ENCODE results near the gene NAV2.

The NAV2 gene

DNA sequence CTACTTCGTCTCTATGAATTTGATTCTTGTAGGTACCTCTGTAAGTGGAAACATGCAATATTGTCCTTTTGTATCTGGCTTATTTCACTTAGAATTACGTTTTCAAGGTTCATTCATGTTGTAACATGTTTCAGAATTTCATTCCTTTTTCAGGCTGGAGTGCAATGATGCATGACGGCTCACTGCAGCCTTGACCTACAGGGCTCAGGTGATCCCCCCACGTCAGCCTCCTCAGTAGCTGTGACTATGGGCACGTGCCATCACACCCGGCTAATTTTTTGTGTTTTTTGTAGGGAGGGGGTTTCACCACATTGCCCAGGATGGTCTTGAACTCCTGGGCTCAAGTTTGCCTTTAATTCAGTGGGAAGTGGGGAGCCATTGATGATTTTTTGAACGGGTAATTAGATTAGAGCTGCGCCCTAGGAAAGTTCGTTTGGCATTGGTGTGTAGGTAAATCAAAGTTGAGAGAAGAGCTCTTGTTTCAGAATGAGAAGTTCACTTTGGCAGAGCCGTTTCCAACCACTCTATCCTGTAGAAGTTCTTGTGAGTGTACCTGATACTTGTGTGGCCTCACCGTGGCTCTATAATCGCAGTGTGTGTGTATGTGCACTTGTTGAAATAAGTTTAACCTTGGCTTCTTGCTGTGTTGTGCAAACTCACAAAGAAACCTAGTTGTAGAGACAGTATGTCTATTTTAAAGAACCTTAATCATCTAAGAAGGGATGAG lies 115.9 kb downstream of the NAV2 start:
- no peak for DNase-seq (ENCODE audit: low read depth)

DNA sequence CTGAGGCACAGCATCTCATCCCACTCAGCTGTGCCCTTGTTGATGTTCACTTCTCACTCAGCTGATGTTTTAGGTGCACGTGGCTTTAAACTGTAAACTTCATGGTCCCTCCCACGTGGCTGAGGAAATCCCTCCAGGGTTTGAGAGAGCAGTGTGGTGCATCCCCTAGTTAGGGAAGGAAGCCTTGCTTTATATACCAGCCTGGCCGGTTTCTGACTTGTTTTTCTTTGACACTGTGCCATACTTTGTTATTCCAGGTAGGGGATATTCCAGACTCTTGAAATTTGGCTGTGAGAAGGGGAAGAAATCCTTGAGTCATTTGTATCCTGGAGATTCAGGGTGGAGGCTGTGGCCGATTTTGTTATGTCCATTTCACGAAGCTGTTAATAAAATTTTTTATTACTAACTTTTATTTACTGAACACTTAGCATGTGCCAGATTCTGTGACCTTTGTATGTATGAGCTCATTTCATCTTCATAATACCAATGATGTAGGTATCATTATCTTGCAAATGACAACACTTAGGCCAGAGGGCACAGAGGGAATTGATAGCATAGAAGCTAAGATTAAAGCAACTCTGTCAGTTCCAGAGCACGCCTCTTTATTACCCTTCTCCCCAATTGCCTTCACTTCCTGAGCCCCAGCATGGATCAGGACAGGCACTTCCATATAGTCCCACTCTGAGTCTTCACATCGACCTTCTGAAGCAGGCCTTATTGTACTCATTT lies 116.6 kb downstream of the NAV2 start:
- DNase-seq (ENCODE audit: low read depth), result no peak

GRCh38 chr11:19832086-19832750 lies 119.6 kb downstream of the NAV2 start:
- DNase-seq (ENCODE audit: low read depth), result no peak

DNA sequence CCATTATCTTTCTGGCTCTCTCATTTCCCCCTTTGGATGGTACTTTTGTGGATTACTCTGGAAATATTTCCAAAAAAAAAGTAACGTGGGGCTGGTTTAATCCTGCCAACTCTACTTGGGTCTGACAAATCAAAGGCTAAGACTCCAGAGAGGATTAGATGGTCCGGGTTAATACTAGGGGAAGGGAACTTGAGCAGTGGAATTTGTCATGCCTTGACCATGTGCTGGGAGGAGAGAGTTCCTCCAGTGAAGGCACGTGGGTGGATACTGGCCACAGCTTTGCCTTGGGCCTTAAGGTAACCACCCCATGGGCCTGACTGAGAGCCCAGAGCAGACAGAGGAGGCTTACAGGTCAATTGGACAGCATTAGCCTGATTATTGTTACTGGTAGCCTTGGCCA lies 120.3 kb downstream of the NAV2 start:
- no peak for DNase-seq (ENCODE audit: low read depth)

DNA sequence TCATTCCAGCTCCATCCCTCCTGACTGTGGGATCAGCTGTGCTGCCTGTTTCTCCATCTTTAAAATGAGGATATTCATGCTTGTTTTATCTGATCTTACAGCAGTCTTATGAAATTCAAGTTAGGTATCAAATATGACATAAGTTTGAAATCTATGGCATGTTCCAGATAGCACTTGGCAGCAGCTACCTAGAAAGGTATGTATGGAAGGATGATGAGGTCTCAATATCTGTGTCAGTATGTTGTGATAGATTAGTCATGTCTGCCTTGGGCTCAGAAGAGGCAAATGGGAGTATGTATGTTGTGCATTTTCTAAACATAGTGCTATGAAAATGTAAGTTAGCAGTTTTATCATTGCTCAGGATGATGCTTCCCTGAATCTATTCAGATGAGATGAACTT lies 122.1 kb downstream of the NAV2 start:
- DNase-seq (ENCODE audit: low read depth), result no peak

DNA sequence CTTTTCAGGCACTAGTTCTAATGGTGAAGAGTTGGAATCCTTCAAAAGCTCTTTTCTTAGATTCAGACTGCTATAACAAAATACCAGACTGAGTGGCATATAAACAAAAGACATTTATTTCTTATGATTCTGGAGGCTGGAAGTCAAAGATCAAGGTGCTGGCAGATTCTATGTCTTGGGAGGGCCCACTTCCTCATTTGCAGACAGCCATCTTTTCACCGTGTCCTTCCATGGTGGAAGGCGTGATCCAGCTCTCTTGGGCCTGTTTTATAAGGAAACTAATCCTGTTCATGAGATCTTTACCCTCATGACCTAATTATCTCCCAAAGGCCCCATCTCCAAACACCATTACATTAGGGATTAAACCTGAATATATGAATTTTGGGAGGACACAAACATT lies 124.0 kb downstream of the NAV2 start:
- DNase-seq (ENCODE audit: low read depth), result no peak

DNA sequence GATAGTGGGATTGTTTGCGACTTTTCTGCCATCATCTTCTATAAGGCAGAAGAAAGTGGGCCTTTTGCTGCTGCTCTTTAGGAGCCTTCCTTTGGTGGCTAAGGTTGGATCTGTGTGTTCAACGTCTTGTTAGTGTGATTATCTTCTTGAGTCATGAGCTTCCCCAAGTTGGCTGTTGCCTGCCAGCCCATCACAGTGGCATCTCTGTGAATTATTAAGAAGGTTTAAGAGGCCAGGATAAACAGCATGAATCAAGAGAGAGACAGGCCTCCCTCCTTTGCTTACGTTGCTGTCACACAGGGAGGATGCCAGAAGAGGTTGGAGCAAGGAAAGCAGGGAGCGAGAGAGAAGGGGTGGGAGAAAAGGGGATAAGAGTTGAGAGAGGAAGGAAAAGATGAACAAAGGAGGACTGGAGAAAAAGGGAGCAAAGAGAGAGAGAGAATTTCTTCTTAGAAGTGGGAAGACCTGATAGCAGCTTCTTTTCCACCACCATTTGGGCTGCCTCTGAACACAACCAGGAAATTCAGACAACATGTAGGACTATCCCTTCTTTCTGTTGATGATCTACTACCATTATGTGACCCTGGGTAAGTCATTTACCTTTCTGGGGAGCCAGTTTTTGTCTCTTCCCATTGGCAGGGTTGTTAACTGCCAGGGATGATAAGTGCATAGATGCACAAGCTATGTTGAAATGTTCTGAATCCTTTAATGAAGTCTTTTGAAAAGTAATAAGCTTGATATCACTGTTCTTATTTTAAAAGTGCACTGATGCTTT lies 126.5 kb downstream of the NAV2 start:
- DNase-seq (ENCODE audit: low read depth), result no peak

GRCh38 chr11:19840961-19841360 lies 128.3 kb downstream of the NAV2 start:
- no peak for DNase-seq (ENCODE audit: low read depth)

GRCh38 chr11:19842505-19842904 lies 129.9 kb downstream of the NAV2 start:
- DNase-seq (ENCODE audit: low read depth), result no peak

DNA sequence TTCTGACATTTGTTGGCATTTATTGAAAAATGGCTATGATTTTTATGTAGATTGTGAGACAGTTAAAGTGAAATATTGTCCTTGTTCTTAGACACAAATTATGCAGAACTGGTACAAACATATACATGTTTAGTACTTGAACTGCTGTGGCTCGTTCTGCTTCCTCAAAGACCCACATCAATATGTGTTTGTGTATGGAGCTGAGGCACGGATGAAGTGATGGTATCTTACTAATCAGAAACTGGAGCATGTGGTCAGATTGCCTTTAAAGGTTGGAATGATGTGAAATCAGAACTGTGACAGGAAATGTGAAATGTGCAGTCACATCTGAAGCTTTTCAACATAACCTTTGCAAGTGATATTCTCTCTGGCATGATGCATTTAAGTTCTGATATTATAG lies 130.4 kb downstream of the NAV2 start:
- DNase-seq (ENCODE audit: low read depth), result no peak

GRCh38 chr11:19844012-19844411 lies 131.4 kb downstream of the NAV2 start:
- no peak for DNase-seq (ENCODE audit: low read depth)

DNA sequence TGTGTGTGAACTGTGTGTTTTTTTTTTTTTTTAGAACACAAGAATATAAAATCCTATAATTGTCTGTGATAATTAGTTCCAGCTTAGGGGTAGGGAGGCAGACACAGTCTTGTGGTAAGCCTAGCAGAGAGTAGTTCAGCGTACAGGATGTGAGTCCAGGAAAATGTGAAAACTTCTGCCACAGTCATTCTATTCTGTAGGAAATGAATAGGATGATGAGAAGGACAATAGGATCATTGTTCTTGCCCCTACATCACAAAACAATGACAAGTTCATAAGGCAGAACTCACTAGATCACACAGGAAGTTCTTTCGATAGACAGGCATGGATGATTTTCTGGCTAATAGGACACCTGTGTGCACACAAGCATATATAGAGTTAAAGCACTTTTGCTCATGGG lies 132.2 kb downstream of the NAV2 start:
- no peak for DNase-seq (ENCODE audit: low read depth)

DNA sequence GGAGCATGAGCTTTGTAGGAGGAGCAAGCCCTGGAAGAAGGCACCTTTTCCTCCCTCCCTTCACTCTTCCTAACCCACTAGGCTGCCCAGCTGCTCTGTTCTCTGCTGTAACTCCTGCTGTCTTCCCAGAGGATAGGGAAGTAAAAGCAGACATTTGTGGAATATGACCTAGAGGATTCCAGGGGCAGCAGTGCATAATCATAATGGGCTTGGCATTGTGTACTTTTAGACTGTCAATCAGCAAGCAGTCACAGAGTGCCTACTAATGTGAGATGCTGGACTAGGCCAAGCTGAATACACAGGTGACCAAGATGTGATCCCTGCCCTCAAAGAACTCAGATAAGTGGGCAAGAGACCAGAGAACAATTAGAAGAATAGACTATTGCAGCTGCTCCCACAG lies 133.0 kb downstream of the NAV2 start:
- no peak for DNase-seq (ENCODE audit: low read depth)

DNA sequence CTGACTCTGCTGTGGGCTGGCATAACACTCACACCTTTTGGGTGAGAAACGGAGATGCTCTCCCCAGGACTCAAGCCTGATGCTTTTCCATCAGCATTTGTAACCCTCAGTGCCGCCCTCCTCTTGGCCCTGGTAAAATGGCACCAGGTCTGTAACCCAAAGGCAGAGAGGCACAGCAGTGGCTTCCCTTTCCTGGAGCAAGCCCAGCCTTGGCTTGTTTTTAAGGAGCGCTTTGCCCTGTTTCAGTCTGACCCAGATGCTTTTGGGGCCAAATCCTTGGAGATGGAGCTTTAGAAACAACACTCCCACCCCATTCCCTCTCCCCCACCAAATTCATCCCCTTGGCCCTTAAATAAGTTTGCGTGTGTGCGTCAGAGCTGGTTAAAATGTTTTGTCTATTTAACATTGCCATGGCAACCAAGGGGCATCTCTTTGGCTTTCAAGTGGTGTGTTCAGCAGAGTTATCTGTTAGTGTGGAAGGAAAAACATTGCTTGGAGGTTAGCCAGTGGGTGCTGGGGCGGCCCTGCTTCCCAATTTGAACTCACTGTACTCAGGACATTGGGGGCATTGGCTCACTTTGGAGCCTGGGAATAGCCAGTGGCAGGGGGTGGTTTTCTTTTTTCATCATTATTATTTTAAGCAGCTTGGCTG lies 134.1 kb downstream of the NAV2 start:
- no peak for DNase-seq (ENCODE audit: low read depth)

DNA sequence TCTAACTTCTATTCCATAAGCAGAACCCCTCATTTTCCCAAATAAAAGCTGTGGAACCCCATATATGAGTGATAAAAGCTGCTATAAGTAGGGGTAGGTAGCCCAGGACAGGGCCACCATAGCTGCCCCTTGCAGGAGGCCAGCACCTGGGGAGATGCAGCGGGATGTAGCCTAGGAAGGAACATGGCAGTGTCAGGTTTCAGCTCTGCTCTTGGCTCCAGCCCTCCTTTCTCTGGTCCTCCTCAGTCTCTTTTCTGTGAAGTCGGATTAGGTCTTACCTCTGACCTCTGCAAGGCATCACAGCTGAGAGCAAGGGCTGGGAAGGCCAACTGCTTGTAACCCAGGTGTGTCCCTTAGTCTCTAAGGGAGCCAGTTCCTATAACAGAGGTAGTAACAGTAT lies 135.6 kb downstream of the NAV2 start:
- DNase-seq (ENCODE audit: low read depth), result no peak

DNA sequence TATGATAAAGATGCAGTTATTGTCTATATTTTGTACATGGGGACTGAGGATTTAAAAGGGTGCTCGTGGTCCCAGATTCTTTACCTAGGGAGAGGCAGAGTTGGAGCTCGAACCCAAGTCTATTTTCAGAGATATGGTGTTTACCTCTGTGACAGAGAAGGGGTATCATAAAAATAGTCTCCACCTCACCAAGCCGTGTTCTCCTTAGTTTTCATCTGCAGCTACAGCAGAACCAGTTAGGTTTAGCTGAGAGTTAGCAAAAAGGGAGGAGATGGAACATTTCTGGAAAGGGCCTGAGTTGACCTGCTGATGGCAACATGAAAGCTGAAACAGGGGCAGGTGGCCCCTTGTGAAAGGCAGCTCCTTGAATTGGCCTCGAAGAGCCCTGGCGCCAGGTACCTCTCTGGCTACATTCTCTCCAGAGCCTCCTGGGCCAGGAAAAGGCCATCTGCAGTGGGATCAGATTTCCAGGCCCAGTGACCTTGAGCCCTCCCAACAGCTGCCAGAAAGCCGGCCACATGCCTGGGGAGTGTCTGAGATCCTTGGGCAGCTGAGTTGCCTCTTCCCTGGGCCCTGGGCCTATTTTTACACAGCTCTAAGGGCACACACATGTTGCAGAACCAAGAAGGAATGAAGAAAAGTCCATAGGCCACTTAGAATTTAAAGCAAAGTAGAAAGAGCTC lies 136.6 kb downstream of the NAV2 start:
- no peak for DNase-seq (ENCODE audit: low read depth)

DNA sequence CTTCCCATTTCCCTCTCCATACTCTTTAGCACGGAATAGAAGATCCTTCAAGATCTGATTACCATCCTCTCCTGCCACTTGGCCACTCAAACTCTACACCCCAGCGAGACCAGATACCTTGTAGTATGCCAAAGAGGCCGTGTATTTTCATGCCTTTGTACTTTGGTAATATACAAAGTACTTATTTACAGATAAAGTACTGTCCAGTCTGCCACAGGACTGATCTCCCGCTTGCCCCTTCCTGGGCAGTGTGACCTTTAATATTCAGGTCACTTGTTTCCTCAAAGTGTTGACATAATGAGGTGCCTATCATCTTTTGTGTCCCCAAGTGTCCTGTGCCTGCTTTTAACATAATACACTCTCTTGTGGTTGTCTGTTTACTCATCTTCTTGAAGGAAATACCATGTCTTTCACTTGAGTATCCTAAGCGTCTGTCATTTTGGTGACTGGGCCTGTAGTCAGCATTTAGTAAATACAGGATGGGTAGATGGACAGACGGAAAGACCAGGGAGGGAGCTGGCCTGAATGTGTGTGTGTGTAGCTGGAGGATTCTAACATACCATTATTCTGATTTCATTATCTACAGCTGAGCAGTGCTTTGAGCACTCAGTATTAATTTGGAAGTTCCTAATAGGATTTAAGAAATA lies 137.4 kb downstream of the NAV2 start:
- DNase-seq (ENCODE audit: low read depth), result no peak

- DNase-seq (ENCODE audit: low read depth), result no peak
These were observed 139.7 kb downstream of the NAV2 start for GRCh38 chr11:19852288-19852687.

DNA sequence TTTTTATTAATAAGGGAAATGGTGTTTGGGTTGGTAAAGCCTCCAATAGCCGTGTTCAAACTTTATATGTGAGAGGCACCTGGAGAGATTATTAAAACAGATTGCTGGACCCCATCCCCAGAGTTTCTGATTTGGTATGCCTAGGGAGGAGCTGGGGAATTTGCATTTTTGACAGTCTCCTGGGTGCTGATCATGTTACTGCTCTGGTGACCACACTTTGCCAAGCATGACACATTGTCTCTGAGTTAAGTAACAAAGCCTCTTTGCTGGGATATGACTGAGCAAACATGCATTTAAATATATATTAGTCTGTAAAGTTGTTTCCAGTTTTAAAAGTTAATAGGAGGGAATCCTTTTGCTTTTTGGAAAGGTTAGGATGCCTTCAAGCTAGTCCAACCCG lies 140.4 kb downstream of the NAV2 start:
- no peak for DNase-seq (ENCODE audit: low read depth)

- DNase-seq (ENCODE audit: low read depth), result no peak
These were observed 141.3 kb downstream of the NAV2 start for GRCh38 chr11:19853920-19854319.

DNA sequence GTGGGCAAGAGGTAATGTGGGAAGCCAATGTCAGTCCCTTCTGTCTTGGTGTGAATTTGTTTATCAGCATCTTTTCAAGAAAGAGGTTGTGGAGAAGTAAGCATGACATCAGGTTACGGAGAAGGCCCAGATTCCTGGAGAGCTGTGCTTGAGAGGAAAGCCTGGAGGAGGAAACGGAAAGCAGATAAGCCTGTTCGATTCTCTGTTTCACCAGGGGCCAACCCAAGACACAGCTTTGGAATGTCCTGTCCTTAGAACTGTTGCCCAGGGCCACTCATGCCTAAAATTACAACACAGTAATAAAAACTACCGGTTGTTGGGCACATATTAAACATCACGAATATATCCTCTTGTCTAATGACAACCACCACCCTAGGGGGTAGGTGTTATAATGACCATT lies 148.5 kb downstream of the NAV2 start:
- no peak for DNase-seq (ENCODE audit: low read depth)

Measured in activated T-helper 1 cell treated with Interleukin-2 at 50 U/mL for 16 hours (primary cell).